Thyroid gland (tissue), 4 donors: ENCODE measurements around the gene PACSIN1. TPM values are rescaled to one million over a fixed set of nuclear protein-coding genes. Genes with fewer than 3 reads are reported as not detected.

Experiments used
- DNase-seq, 2 donors: peaks; one replicate each; pipeline ENCODE4 v3.0.0-alpha.2; 2019
- H3K27ac ChIP-seq, 3 donors: fragments of 200-600 bp; sonication (generic); 1 replicate in 2 of 3; 2 replicates in 1 of 3; pipeline ENCODE4 v1.5.1; 2016 to 2019; ENCODE audit warnings: mild to moderate bottlenecking in 1 of 3, moderate library complexity in 1 of 3
- H3K27me3 ChIP-seq: fragments of 200-600 bp; sonication (generic); one replicate; pipeline ENCODE4 v1.5.1; 2019
- H3K36me3 ChIP-seq, 2 donors: fragments of 200-600 bp; sonication (generic); one replicate each; pipeline ENCODE4 v1.5.1; 2016 to 2019
- H3K4me1 ChIP-seq, 2 donors: fragments of 200-600 bp; sonication (generic); one replicate each; pipeline ENCODE4 v1.5.1; 2017 to 2019
- H3K4me3 ChIP-seq, 3 donors: fragments of 200-600 bp; sonication (generic); replicated peaks in 1 of 3; 1 replicate in 2 of 3; 2 replicates in 1 of 3; pipeline ENCODE4 v1.5.1; 2016; ENCODE audit warnings: mild to moderate bottlenecking in 1 of 3
- H3K9me3 ChIP-seq: fragments of 200-600 bp; sonication (generic); one replicate; pipeline ENCODE4 v1.5.1; 2017
- POLR2A ChIP-seq, 2 donors: fragments of 450-650 bp; IDR thresholded peaks; one replicate each; pipeline ENCODE4 v1.6.1; 2017; ENCODE audit warnings: antibody characterized with exemption in 2 of 2, mild to moderate bottlenecking in 2 of 2, moderate library complexity in 1 of 2
- WGBS, 2 donors: methylation state at CpG; one replicate each; pipeline ENCODE4 v1.1.5; 2017; 5-methylcytosine and 5-hydroxymethylcytosine counted together
- intact Hi-C: fragments of 100-400 bp; cut with DNase I; formaldehyde crosslinking; loops from one replicate; pipeline ENCODE4 v1.15.1; 2023
- total RNA-seq, 4 donors: library from RNA; depleted of rRNA; stranded (reverse); fragments of >200 nt; gene quantifications; one replicate each; pipeline ENCODE4 v1.2.3, GENCODE V29; 2016
- TF ChIP-seq, protein P1 (sequence below), 6 experiments: fragments of 200-600 bp in 3 of 6; fragments of 450-650 bp in 3 of 6; sonication (generic) in 3 of 6; IDR thresholded peaks; one replicate each; pipeline ENCODE4 v1.5.1; 2016 to 2019; ENCODE audit warnings: antibody characterized with exemption in 6 of 6, mild to moderate bottlenecking in 2 of 6, inconsistent platforms in 1 of 6, moderate library complexity in 1 of 6

The PACSIN1 gene
- total RNA-seq, 4 donors from 2014 or later, result 0.11 TPM; not detected in 3

DNA sequence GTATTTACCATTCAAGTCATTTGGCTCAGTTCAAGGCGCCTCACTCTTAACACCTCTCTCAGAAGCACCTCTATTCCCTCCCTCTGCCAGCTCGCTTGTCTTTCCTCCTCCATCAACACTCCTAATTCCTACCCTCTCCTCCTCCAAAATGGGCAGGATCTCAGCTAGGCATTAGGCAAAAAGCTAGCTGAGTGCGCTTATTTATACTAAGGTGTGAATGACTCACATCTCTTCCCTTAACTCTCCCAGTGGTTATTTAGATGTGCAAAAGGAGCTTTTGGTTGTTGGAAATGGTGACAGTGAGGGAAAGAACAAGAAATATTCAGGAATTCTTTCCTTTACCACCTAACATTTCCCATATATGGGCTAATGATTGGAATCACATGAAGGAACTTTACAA lies 29.1 kb downstream of the PACSIN1 start:
- Histone ChIP-seq H3K4me3 (no peak overlapping the region), H3K36me3 (no peaks in the 10 kb centered on the region), H3K4me1 (no peaks in the 10 kb centered on the region), H3K9me3 (no peaks in the 10 kb centered on the region), H3K27ac (no peak overlapping the region), H3K27me3 (no peaks in the 10 kb centered on the region)
- TF ChIP-seq, protein P1, sequence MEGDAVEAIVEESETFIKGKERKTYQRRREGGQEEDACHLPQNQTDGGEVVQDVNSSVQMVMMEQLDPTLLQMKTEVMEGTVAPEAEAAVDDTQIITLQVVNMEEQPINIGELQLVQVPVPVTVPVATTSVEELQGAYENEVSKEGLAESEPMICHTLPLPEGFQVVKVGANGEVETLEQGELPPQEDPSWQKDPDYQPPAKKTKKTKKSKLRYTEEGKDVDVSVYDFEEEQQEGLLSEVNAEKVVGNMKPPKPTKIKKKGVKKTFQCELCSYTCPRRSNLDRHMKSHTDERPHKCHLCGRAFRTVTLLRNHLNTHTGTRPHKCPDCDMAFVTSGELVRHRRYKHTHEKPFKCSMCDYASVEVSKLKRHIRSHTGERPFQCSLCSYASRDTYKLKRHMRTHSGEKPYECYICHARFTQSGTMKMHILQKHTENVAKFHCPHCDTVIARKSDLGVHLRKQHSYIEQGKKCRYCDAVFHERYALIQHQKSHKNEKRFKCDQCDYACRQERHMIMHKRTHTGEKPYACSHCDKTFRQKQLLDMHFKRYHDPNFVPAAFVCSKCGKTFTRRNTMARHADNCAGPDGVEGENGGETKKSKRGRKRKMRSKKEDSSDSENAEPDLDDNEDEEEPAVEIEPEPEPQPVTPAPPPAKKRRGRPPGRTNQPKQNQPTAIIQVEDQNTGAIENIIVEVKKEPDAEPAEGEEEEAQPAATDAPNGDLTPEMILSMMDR (IDR thresholded peaks at IDR 0.05), result no peak
- no peak for TF ChIP-seq POLR2A (IDR thresholded peaks at IDR 0.05)
- intact Hi-C loops, result no loop called here
- no peak for DNase-seq
- 78 to 80% methylated on average over 3 of the region's 3 CpGs for WGBS, 2 donors

DNA sequence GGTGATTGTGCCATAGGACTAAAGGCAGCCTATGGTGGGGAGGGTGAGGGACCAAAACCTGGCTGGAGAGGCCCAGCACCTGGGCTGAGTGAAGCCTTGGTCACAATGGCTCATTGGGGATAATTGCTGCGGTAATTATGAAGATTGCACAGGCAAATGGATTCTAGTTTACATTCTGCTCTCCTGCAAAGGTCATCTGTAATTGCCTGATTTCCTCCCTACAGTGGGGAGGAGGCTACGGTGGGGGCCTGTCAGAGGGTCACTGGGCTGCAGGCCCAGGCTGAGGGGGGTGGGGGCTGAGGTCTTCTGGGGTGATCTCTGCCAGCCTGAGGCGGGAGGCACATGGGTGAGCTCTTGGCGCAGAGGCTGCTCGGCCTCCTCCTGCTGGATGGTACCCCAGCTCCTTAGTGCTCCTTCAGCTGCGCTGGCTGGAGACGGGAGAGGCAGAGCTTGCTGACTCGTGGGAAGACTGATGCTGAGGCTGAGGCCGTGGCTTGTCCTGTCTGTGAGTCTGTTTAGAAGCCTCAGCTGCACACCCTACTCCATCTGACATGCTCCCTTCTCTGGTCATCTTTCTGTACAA lies 30.3 kb downstream of the PACSIN1 start:
- 39 to 68% methylated on average over 3 to 9 of the region's 9 CpGs for WGBS, 2 donors
- Histone ChIP-seq H3K36me3 (no peaks in the 10 kb centered on the region), H3K4me1 (no peaks in the 10 kb centered on the region), H3K9me3 (no peaks in the 10 kb centered on the region), H3K27ac (no peak overlapping the region), H3K4me3 (no peak overlapping the region), H3K27me3 (no peaks in the 10 kb centered on the region)
- TF ChIP-seq, protein P1 (IDR thresholded peaks at IDR 0.05), result no peak
- TF ChIP-seq POLR2A (IDR thresholded peaks at IDR 0.05), result no peak
- no peak for DNase-seq
- intact Hi-C loops, result no loop called here

DNA sequence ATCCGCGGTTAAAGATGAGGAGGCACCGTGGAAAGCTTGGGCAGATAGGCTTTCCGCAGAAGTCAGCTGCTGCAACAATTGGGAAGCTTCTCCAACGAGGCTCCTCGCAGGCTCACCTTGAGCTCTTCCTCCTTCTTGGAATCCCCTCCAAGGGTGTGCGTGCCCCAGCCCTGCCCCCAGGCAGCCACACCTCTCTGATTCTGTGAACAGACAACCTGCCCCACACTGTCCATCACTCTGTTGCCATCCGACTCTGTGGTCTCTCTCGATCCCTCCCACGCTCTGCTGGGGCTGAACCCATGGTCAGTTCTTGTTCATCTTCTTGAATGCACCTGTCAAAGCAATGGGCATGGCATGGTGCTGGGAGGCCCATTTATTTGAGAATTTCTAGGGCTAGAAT lies 31.5 kb downstream of the PACSIN1 start:
- Histone ChIP-seq H3K36me3 (no peaks in the 10 kb centered on the region), H3K4me3 (no peak overlapping the region), H3K9me3 (no peaks in the 10 kb centered on the region), H3K4me1 (no peaks in the 10 kb centered on the region), H3K27me3 (no peaks in the 10 kb centered on the region), H3K27ac (no peak overlapping the region)
- intact Hi-C loops, result no loop called here
- no peak for DNase-seq
- TF ChIP-seq, protein P1 (IDR thresholded peaks at IDR 0.05), result no peak
- no peak for TF ChIP-seq POLR2A (IDR thresholded peaks at IDR 0.05)
- WGBS, 2 donors, result 79 to 80% methylated on average over 10 of the region's 10 CpGs

DNA sequence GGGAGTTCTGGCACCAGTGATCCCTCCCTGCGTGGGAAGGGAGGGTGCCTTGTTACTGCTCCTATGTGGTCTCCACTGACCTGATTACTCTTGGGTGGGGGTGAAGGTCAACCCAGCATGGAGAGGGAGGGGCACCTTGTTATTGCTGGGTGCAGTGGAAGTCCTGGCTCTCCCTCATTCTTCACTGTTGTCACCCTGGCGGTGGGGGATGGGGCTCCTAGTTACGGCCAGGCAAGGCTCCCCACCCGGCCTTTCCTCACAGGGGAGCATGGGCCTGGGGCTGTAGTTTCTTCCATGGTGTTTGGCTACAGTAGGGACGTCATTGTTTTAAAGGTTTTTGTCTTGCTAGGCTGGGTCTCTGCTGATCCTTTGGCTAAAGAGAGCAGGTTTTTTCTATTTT lies 40.8 kb downstream of the PACSIN1 start:
- Histone ChIP-seq H3K9me3 (no peaks in the 10 kb centered on the region), H3K27me3 (no peaks in the 10 kb centered on the region), H3K4me1 (no peaks in the 10 kb centered on the region), H3K4me3 (no peak overlapping the region), H3K27ac (no peak overlapping the region), H3K36me3 (no peaks in the 10 kb centered on the region)
- DNase-seq, result no peak
- WGBS, 2 donors, result 68 to 81% methylated on average over 5 of the region's 5 CpGs
- intact Hi-C loops, result no loop called here
- TF ChIP-seq POLR2A (IDR thresholded peaks at IDR 0.05), result no peak
- TF ChIP-seq, protein P1 (IDR thresholded peaks at IDR 0.05), result no peak

DNA sequence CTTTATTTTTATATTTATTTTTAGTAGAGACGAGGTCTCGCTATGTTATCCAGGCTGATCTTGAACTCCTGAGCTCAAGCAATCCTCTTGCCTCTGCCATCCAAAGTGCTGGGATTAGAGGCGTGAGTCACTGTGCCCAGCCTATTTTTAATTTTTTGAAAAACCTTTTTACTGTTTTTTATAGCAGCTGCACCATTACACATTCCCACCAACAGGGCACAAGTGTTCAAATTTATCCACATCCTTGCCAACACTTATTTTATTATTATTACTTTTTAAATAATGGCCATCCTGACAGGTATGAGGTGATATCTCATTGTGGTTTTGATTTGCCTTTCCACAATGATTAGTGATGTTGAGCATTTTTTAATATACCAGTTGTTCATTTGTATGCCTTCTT lies 42.5 kb downstream of the PACSIN1 start:
- Histone ChIP-seq H3K4me1 (no peaks in the 10 kb centered on the region), H3K36me3 (no peaks in the 10 kb centered on the region), H3K27ac (no peak overlapping the region), H3K27me3 (no peaks in the 10 kb centered on the region), H3K9me3 (no peaks in the 10 kb centered on the region), H3K4me3 (no peak overlapping the region)
- no peak for DNase-seq
- intact Hi-C loops, result no loop called here
- no peak for TF ChIP-seq POLR2A (IDR thresholded peaks at IDR 0.05)
- 96 to 97% methylated on average over 3 of the region's 3 CpGs for WGBS, 2 donors
